ENCODE results near the gene SIPA1L3.

Gene SIPA1L3

DNA sequence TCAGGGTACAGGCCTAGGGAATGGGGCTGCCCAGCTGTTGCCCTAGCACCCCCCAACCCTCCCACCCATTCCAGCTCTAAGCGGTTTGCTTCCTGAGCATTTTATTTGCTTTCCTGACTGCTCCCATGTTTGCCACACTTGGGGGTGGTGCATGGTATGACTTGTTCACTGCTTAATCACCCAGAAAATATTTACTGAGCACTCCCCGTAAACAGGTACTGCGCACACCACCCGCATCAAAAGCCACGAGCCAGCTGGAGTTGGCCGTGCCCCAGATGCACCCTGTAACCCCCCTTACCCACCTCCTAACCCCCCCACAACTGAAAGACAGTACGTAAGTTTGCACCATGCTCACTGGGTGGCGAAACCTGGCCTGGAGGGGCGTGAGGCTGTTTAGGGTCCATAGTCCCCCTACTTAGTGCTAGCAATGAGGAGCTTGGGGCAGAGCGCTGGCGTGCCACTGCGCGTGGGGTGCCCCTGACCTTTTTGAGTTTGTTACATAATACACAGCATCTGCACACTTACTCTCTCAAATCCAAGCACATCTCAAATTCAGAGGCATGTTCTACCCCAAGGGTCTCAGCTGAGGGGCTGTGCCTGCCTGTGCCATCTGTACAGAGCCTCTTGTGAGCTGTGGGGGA lies 287.2 kb downstream of the SIPA1L3 start:
- no peak overlapping the region for H3K4me3 ChIP-seq (ENCODE audit: control insufficient read depth, low read depth, low read length)
- TF ChIP-seq, protein P1, sequence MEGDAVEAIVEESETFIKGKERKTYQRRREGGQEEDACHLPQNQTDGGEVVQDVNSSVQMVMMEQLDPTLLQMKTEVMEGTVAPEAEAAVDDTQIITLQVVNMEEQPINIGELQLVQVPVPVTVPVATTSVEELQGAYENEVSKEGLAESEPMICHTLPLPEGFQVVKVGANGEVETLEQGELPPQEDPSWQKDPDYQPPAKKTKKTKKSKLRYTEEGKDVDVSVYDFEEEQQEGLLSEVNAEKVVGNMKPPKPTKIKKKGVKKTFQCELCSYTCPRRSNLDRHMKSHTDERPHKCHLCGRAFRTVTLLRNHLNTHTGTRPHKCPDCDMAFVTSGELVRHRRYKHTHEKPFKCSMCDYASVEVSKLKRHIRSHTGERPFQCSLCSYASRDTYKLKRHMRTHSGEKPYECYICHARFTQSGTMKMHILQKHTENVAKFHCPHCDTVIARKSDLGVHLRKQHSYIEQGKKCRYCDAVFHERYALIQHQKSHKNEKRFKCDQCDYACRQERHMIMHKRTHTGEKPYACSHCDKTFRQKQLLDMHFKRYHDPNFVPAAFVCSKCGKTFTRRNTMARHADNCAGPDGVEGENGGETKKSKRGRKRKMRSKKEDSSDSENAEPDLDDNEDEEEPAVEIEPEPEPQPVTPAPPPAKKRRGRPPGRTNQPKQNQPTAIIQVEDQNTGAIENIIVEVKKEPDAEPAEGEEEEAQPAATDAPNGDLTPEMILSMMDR (conservative IDR thresholded peaks at IDR 0.05; ENCODE audit: control insufficient read depth, insufficient read depth, low read depth, low read length), result no peak
- DNase-seq (ENCODE audit: low read depth), result no peak

DNA sequence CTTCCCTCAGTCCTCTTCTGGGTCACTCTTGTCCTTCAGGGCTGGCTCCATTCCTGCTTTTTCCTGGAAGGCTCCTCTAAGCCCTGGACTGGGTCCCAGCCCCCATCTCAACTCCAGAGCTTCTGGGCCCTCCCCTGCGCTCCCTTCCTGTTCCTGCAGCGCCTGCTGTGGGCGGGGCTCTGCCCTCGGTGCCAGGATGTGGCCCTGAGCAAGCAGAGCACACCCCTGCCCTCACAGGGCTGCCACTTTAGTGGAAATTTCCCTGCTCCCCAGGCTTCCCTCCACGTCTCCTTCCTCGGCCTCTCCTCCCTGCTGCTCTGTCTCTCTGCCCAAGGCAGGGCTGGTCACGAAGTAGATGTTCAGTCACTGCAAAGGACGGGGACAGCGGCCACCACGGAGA lies 288.2 kb downstream of the SIPA1L3 start:
- H3K4me3 ChIP-seq (ENCODE audit: control insufficient read depth, low read depth, low read length), result no peak overlapping the region
- TF ChIP-seq, protein P1 (conservative IDR thresholded peaks at IDR 0.05; ENCODE audit: control insufficient read depth, insufficient read depth, low read depth, low read length), result no peak
- no peak for DNase-seq (ENCODE audit: low read depth)

DNA sequence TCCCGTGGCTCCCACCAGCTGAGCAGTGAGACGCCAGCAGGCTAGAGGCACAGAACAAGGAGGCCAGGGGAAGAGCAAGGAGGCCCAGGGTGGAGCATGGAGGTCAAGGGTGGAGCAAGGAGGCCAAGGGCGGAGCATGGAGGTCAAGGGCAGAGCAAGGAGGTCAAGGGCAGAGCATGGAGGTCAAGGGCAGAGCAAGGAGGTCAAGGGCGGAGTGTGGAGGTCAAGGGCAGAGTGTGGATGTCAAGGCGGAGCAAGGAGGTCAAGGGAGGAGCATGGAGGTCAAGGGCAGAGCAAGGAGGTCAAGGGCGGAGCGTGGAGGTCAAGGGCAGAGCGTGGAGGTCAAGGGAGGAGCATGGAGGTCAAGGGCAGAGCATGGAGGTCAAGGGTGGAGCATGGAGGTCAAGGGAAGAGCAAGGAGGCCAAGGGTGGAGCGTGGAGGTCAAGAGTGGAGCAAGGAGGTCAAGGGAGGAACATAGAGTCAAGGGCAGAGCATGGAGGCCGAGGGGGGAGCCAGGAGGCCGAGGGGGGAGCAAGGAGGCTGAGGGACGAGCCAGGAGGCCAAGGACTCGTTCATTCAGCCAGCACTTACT lies 289.3 kb downstream of the SIPA1L3 start:
- TF ChIP-seq, protein P1 (conservative IDR thresholded peaks at IDR 0.05; ENCODE audit: control insufficient read depth, insufficient read depth, low read depth, low read length), result no peak
- H3K4me3 ChIP-seq (ENCODE audit: control insufficient read depth, low read depth, low read length), result no peak overlapping the region
- DNase-seq (ENCODE audit: low read depth), result no peak

DNA sequence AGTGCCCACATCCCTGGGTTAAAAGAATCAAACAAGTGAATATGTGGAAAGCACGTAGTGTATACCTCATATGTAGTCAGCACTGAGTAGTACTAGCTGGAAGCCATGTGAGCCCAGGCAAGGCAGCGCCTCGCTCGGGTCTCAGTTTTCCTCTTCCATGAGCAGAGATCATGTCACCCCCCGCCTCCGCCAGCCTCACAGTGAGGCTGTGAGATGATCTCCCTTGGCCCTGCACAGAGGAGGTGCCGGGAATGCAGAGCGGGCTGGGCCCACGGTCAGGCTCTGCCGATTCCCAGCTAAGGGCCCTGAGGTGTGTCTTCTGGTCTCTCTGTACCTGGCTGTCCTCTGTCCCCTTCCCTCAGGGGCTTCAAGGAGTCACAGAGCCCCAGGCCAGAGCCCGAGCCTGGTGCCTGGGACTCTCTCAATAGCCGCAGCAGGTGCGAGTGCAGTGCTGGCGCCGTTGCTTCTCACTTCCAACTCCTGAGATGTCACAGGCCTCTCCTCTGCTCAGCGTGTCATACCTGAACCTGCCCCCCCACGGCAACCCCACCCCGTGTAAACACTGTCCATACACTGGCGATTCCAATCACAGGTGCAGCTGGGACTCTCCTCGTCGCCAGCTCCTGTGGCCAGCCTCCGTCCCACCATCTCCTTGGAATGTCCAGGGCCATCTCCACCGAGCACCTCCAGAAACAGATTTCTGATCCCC lies 290.1 kb downstream of the SIPA1L3 start:
- TF ChIP-seq, protein P1 (conservative IDR thresholded peaks at IDR 0.05; ENCODE audit: control insufficient read depth, insufficient read depth, low read depth, low read length), result no peak
- no peak overlapping the region for H3K4me3 ChIP-seq (ENCODE audit: control insufficient read depth, low read depth, low read length)
- no peak for DNase-seq (ENCODE audit: low read depth)

DNA sequence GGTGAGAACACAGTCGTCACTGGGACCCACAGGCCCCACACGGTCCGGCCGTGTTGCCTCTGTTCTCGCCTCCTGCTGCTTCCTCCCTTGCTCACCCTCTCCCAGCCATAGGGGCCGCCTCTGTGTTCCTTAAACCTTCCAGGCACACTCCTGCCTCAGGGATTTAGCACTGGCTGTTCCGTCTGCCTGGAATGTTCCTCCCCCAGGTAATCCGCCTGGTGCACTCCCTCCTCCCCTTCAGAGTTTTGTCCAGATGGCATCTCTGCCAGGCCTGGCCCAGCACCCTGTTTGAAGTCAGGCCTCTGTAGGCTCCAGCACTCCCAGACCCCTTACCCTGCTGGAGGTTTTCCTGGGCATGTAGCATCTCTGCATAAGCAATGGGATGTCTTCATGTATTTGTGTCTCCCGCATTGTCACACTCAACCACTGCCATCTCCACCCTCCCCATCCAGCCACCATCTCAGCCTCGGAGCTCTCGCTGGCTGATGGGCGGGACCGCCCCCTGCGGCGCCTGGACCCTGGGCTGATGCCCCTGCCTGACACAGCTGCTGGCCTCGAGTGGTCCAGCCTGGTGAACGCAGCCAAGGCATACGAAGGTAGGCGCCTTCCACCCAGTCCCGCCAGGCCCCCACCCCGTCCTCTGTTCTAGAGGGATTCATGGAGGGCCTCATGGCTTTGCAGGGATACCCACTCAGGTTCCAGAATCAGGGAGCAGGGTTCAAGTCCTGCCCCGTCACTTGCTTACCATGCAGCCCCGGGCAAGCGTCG lies 291.1 kb downstream of the SIPA1L3 start:
- DNase-seq (ENCODE audit: low read depth), result no peak
- TF ChIP-seq, protein P1 (conservative IDR thresholded peaks at IDR 0.05; ENCODE audit: control insufficient read depth, insufficient read depth, low read depth, low read length), result no peak
- H3K4me3 ChIP-seq (ENCODE audit: control insufficient read depth, low read depth, low read length), result no peak overlapping the region

DNA sequence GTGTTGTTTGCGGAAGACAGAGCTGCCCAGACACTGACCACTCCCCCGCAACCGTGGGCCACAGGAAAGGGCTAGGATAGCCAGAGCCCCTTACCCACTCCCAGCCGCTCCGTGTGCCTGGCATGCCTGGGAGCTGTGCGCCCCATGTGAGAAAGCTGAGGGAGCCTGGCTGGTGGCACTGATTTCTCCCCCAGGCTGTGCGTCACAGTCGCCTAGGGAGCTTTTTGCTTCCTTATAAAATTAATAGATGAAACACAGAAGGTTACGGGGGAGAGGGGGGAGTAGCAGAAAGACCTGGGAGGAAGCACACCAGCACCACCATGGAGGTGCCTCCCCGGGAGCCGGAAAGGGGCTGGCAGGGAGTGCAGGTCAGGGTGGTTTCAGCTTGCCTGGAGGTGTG lies 292.3 kb downstream of the SIPA1L3 start:
- H3K4me3 ChIP-seq (ENCODE audit: control insufficient read depth, low read depth, low read length), result no peak overlapping the region
- TF ChIP-seq, protein P1 (conservative IDR thresholded peaks at IDR 0.05; ENCODE audit: control insufficient read depth, insufficient read depth, low read depth, low read length), result no peak
- no peak for DNase-seq (ENCODE audit: low read depth)

All from fibroblast of mammary gland (primary cell).